ENCODE measurements around the gene MEMO1. TPM values are rescaled to one million over a fixed set of nuclear protein-coding genes. Genes with fewer than 3 reads are reported as not detected.
A peak's percentile ranks its signal among the peaks of the same experiment; 100 is the strongest.

MEMO1 gene
- total and polyA plus RNA-seq, 9 of the 15 experiments (the other 6 are each of a cell fraction or from before 2014, with no cell fraction given) = 22.1 to 87.7 (median 61.2) TPM

DNA sequence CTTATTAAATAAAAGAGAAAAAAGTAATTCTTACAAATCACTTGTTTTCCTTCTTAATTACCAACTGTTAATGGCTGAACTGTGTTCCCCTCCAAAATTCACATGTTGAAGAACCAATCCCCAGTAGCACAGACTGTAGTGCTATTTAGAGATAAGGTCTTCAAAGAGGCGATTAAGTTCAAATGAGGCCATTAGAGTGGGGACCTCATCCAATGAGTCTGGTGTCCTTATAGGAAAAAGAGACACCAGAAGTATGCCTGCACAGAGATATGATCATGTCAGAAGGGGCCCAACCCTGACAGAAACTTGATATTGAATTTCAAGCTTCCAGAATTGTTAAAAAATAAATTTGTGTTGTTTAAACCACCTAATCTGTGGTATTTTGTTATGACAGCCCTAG, 89.8 kb downstream of the MEMO1 start:
- BruUV-seq (replicated peaks) = no TSS peak
- Histone ChIP-seq H3K9ac (ENCODE audit: insufficient read depth in 1 of 2, low read depth in 2 of 2, low read length in 2 of 2) (no peak overlapping the region), H4K20me1 (replicated peaks; ENCODE audit: control insufficient read depth, insufficient read depth, low read length) (no peaks in the 10 kb centered on the region), H3K27me3 (ENCODE audit: control insufficient read depth in 2 of 2, insufficient read depth in 2 of 2, low read length in 2 of 2) (no peaks in the 10 kb centered on the region), H3K79me2 (ENCODE audit: control insufficient read depth, insufficient read depth, low read length) (0 out of 3 replicates have a peak, but pooled peaks cover 2% of the 10 kb centered on the region), H3K4me3 (no peak overlapping the region), H3K4me2 (ENCODE audit: insufficient read depth, low read length) (no peak overlapping the region), H3K4me1 (replicated peaks in 1 of 2; ENCODE audit: control insufficient read depth in 2 of 2, insufficient read depth in 2 of 2, low read length in 2 of 2) (peaks cover 0 to 3% of the 10 kb centered on the region in 2 experiments; a peak in 1 of 5 replicates), H3K27ac (ENCODE audit: extremely low read depth, low read depth, low read length) (no peak overlapping the region), H3K36me3 (ENCODE audit: control insufficient read depth, insufficient read depth, low read length) (peaks cover 18% of the 10 kb centered on the region; the same call in 1 of the 3 replicates), H3K9me3 (replicated peaks; ENCODE audit: control insufficient read depth, insufficient read depth, low read depth, low read length) (no peaks in the 10 kb centered on the region), H3K9me1 (ENCODE audit: control insufficient read depth, insufficient read depth, low read length) (no peaks in the 10 kb centered on the region), H2AFZ (ENCODE audit: low read depth, low read length) (no peak overlapping the region)
- intact Hi-C loops (cut with micrococcal nuclease) = no loop called here
- FAIRE-seq (no peak), DNase-seq (ENCODE audit: extremely low read depth in 1 of 4, low spot score in 3 of 4) (peak in 1 of 4 experiments; percentile 24), ATAC-seq (peak; percentile 60)
- POLR2A ChIA-PET = interaction anchor here (1.0 to 2.0 kb wide), 4 partner anchors 10 to 39 kb away, joined by 3 to 7 read pairs (median 3); no protein-coding TSS in a partner anchor
- in situ Hi-C loops (cut with MboI) = no loop called here
- CTCF ChIA-PET (ENCODE audit: low intra/inter-chr PET ratio) = no interaction called here
- TF ChIP-seq ETS2 (tag; IDR thresholded peaks at IDR 0.05; ENCODE audit: borderline replicate concordance, poor library complexity, severe bottlenecking) (no peak), DPF2 (IDR thresholded peaks at IDR 0.05) (0 out of 2 replicates have a peak, but pooled peaks have one; percentile 16), CREB3 (tag; conservative IDR thresholded peaks at IDR 0.05; ENCODE audit: low read depth) (no peak), CBFA2T3 (IDR thresholded peaks at IDR 0.05) (0 out of 2 replicates have a peak, but pooled peaks have one; percentile 23), SMARCA4 (IDR thresholded peaks at IDR 0.05) (peak; percentile 22; the same call in 1 of the 2 replicates)
- WGBS (ENCODE audit: insufficient coverage, low coverage, missing lambda C conversion rate) = 6% methylated on average over 1 of the region's 1 CpG

GRCh38 chr2:31919499-31919898, 91.3 kb downstream of the MEMO1 start:
- no peak overlapping the region for H2AFZ ChIP-seq (ENCODE audit: low read depth, low read length)
- H3K36me3 ChIP-seq (ENCODE audit: control insufficient read depth, insufficient read depth, low read length) = peaks cover 18% of the 10 kb centered on the region; the same call in 1 of the 3 replicates
- no TSS peak for BruUV-seq (replicated peaks)
- no peak overlapping the region for H3K27ac ChIP-seq (ENCODE audit: extremely low read depth, low read depth, low read length)
- ATAC-seq (no peak), DNase-seq (ENCODE audit: extremely low read depth in 1 of 4, low spot score in 3 of 4) (no peak), FAIRE-seq (no peak)
- TF ChIP-seq ZNF121 (CRISPR knock-in tag; conservative IDR thresholded peaks at IDR 0.05) (peak; percentile 69), SAFB (IDR thresholded peaks at IDR 0.05; ENCODE audit: borderline replicate concordance, low read depth, low read length) (no peak), MBD2 (IDR thresholded peaks at IDR 0.05; ENCODE audit: borderline replicate concordance, low read depth) (no peak)
- in situ Hi-C loops (cut with MboI) = no loop called here
- H3K4me1 ChIP-seq (replicated peaks in 1 of 2; ENCODE audit: control insufficient read depth in 2 of 2, insufficient read depth in 2 of 2, low read length in 2 of 2) = peaks cover 0 to 3% of the 10 kb centered on the region in 2 experiments; a peak in 1 of 5 replicates
- intact Hi-C loops (cut with micrococcal nuclease) = no loop called here
- no peaks in the 10 kb centered on the region for H3K9me3 ChIP-seq (replicated peaks; ENCODE audit: control insufficient read depth, insufficient read depth, low read depth, low read length)
- 91% methylated on average over 3 of the region's 3 CpGs for WGBS (ENCODE audit: insufficient coverage, low coverage, missing lambda C conversion rate)
- CTCF ChIA-PET (ENCODE audit: low intra/inter-chr PET ratio) = no interaction called here
- H3K79me2 ChIP-seq (ENCODE audit: control insufficient read depth, insufficient read depth, low read length) = 0 out of 3 replicates have a peak, but pooled peaks cover 2% of the 10 kb centered on the region
- POLR2A ChIA-PET = no interaction called here
- H3K4me2 ChIP-seq (ENCODE audit: insufficient read depth, low read length) = no peak overlapping the region
- H3K4me3 ChIP-seq = no peak overlapping the region
- H3K9ac ChIP-seq (ENCODE audit: insufficient read depth in 1 of 2, low read depth in 2 of 2, low read length in 2 of 2) = no peak overlapping the region
- no peaks in the 10 kb centered on the region for H4K20me1 ChIP-seq (replicated peaks; ENCODE audit: control insufficient read depth, insufficient read depth, low read length)
- H3K27me3 ChIP-seq (ENCODE audit: control insufficient read depth in 2 of 2, insufficient read depth in 2 of 2, low read length in 2 of 2) = no peaks in the 10 kb centered on the region
- H3K9me1 ChIP-seq (ENCODE audit: control insufficient read depth, insufficient read depth, low read length) = no peaks in the 10 kb centered on the region
